Measurements from ENCODE around the gene PRELID1.

Gene PRELID1

DNA sequence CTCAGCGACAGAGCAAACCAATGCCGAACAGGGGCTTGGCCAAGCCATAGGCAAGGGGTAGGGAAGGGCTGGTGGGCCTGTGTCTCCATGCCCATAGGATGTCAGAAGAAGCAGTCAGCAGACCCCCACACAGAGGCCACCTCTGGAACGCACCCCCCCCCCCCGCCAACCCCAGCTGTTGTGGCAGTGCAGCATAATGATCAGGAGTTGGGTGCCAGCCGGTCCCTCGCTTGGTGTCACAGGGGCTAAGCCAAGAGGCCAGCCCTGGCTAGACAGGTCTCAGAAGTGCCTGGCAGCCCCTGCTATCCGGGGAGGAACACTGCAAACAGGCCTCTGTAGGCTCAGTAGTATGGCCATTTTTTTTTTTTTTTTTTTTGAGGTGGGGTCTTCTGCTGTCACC, 11.8 kb downstream of the PRELID1 start:
- Histone ChIP-seq H2AK5ac (ENCODE audit: low read depth, low read length) (peak overlapping the region; percentile 87), H3K36me3 (replicated peaks in 1 of 2; ENCODE audit: control insufficient read depth in 2 of 2, insufficient read depth in 2 of 2, low read length in 2 of 2) (peaks cover 0 to 2% of the 10 kb centered on the region in 2 donors), H3K9me3 (replicated peaks in 1 of 2; ENCODE audit: control insufficient read depth in 2 of 2, insufficient read depth in 1 of 2, low read depth in 1 of 2, low read length in 2 of 2) (peaks cover 0 to 9% of the 10 kb centered on the region in 2 donors), H3K23ac (ENCODE audit: low read depth, low read length, poor library complexity) (peak overlapping the region; percentile 35), H3K4me1 (ENCODE audit: control insufficient read depth in 2 of 2, insufficient read depth in 1 of 2, low read depth in 1 of 2, low read length in 2 of 2) (peaks cover 11 to 12% of the 10 kb centered on the region in 2 donors), H3K18ac (ENCODE audit: low read length) (peak overlapping the region; percentile 19), H3K9ac (ENCODE audit: low read depth, low read length, poor library complexity) (peak overlapping the region; percentile 55), H2BK5ac (ENCODE audit: low read length) (no peak overlapping the region), H2BK15ac (ENCODE audit: low read length) (no peak overlapping the region), H4K91ac (ENCODE audit: low read depth, low read length, poor library complexity) (no peak overlapping the region), H3K4me2 (ENCODE audit: insufficient read depth, low read length, poor library complexity, severe bottlenecking) (no peak overlapping the region), H4K8ac (ENCODE audit: low read depth, low read length) (no peak overlapping the region), H3K27ac (replicated peaks; ENCODE audit: low read length) (no peak overlapping the region), H3K4me3 (ENCODE audit: low read length in 2 of 2) (no peak overlapping the region), H3K4ac (ENCODE audit: low read length) (no peak overlapping the region), H3K14ac (ENCODE audit: low read length) (no peak overlapping the region), H2AFZ (ENCODE audit: low read length) (no peak overlapping the region), H2BK12ac (ENCODE audit: low read length) (no peak overlapping the region), H2BK120ac (ENCODE audit: low read depth, low read length) (no peak overlapping the region), H3K79me1 (ENCODE audit: low read depth, low read length) (peaks cover 2% of the 10 kb centered on the region), H3K27me3 (ENCODE audit: control insufficient read depth in 3 of 3, insufficient read depth in 3 of 3, low read depth in 1 of 3, low read length in 3 of 3) (peaks cover 0 to 1% (median 0%) of the 10 kb centered on the region in 3 experiments)
- WGBS, 2 donors (ENCODE audit: extremely low coverage in 2 of 2, insufficient read length in 2 of 2, insufficient replicate concordance in 1 of 2) = no CpG with 5 or more reads among the region's 7 CpGs
- DNase-seq (ENCODE audit: low spot score) = no peak

GRCh38 chr5:177316005-177316404, 12.4 kb downstream of the PRELID1 start:
- no peak overlapping the region for H2AFZ ChIP-seq (ENCODE audit: low read length)
- no peak overlapping the region for H2BK120ac ChIP-seq (ENCODE audit: low read depth, low read length)
- H3K9ac ChIP-seq (ENCODE audit: low read depth, low read length, poor library complexity) = no peak overlapping the region
- H3K79me1 ChIP-seq (ENCODE audit: low read depth, low read length) = no peaks in the 10 kb centered on the region
- H3K4me3 ChIP-seq (ENCODE audit: low read length in 2 of 2) = no peak overlapping the region
- H2BK5ac ChIP-seq (ENCODE audit: low read length) = no peak overlapping the region
- H3K4ac ChIP-seq (ENCODE audit: low read length) = no peak overlapping the region
- no peak overlapping the region for H2BK15ac ChIP-seq (ENCODE audit: low read length)
- no peak for DNase-seq (ENCODE audit: low spot score)
- no peak overlapping the region for H2BK12ac ChIP-seq (ENCODE audit: low read length)
- no peak overlapping the region for H3K23ac ChIP-seq (ENCODE audit: low read depth, low read length, poor library complexity)
- H3K27me3 ChIP-seq (ENCODE audit: control insufficient read depth in 3 of 3, insufficient read depth in 3 of 3, low read depth in 1 of 3, low read length in 3 of 3) = no peaks in the 10 kb centered on the region
- H3K4me1 ChIP-seq (ENCODE audit: control insufficient read depth in 2 of 2, insufficient read depth in 1 of 2, low read depth in 1 of 2, low read length in 2 of 2) = peaks cover 6% of the 10 kb centered on the region in 2 donors
- H3K14ac ChIP-seq (ENCODE audit: low read length) = no peak overlapping the region
- no peak overlapping the region for H3K18ac ChIP-seq (ENCODE audit: low read length)
- H4K91ac ChIP-seq (ENCODE audit: low read depth, low read length, poor library complexity) = no peak overlapping the region
- no peak overlapping the region for H3K4me2 ChIP-seq (ENCODE audit: insufficient read depth, low read length, poor library complexity, severe bottlenecking)
- WGBS, 2 donors (ENCODE audit: extremely low coverage in 2 of 2, insufficient read length in 2 of 2, insufficient replicate concordance in 1 of 2) = no CpG with 5 or more reads among the region's 3 CpGs
- H2AK5ac ChIP-seq (ENCODE audit: low read depth, low read length) = no peak overlapping the region
- H3K9me3 ChIP-seq (replicated peaks in 1 of 2; ENCODE audit: control insufficient read depth in 2 of 2, insufficient read depth in 1 of 2, low read depth in 1 of 2, low read length in 2 of 2) = peaks cover 0 to 9% of the 10 kb centered on the region in 2 donors
- no peak overlapping the region for H3K27ac ChIP-seq (replicated peaks; ENCODE audit: low read length)
- peaks cover 0 to 2% of the 10 kb centered on the region in 2 donors for H3K36me3 ChIP-seq (replicated peaks in 1 of 2; ENCODE audit: control insufficient read depth in 2 of 2, insufficient read depth in 2 of 2, low read length in 2 of 2)
- H4K8ac ChIP-seq (ENCODE audit: low read depth, low read length) = no peak overlapping the region

DNA sequence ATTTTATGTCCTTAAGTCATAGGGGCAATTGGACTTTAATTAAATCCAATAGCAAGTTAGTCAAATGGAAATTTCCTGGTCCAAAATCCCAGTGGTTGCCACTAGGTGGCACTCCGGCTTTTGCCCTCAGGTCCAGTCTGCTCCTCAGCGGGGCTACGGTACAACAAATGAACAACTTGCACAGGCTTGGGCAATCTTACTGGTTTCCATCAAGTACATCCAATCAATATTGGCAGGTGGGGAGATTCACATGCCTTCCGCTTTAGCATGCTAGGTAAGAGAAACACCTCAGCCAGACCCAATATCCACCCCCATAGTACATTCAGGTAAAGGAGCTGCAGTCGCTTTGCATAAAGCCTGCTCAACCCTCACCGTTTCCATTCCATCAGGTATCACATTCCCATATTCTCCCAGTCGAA, 14.4 kb downstream of the PRELID1 start:
- no peak overlapping the region for H2BK120ac ChIP-seq (ENCODE audit: low read depth, low read length)
- no peak overlapping the region for H3K4me3 ChIP-seq (ENCODE audit: low read length in 2 of 2)
- H2BK12ac ChIP-seq (ENCODE audit: low read length) = no peak overlapping the region
- H3K4me1 ChIP-seq (ENCODE audit: control insufficient read depth in 2 of 2, insufficient read depth in 1 of 2, low read depth in 1 of 2, low read length in 2 of 2) = peaks cover under 1 to 1% of the 10 kb centered on the region in 2 donors
- H4K8ac ChIP-seq (ENCODE audit: low read depth, low read length) = no peak overlapping the region
- no peak overlapping the region for H2BK5ac ChIP-seq (ENCODE audit: low read length)
- H3K18ac ChIP-seq (ENCODE audit: low read length) = no peak overlapping the region
- DNase-seq (ENCODE audit: low spot score) = peak; percentile 55
- H3K27ac ChIP-seq (replicated peaks; ENCODE audit: low read length) = no peak overlapping the region
- WGBS, 2 donors (ENCODE audit: extremely low coverage in 2 of 2, insufficient read length in 2 of 2, insufficient replicate concordance in 1 of 2) = no CpG with 5 or more reads among the region's 7 CpGs
- no peak overlapping the region for H2AK5ac ChIP-seq (ENCODE audit: low read depth, low read length)
- H4K91ac ChIP-seq (ENCODE audit: low read depth, low read length, poor library complexity) = no peak overlapping the region
- no peak overlapping the region for H3K14ac ChIP-seq (ENCODE audit: low read length)
- H3K4me2 ChIP-seq (ENCODE audit: insufficient read depth, low read length, poor library complexity, severe bottlenecking) = no peak overlapping the region
- H3K27me3 ChIP-seq (ENCODE audit: control insufficient read depth in 3 of 3, insufficient read depth in 3 of 3, low read depth in 1 of 3, low read length in 3 of 3) = no peaks in the 10 kb centered on the region
- no peak overlapping the region for H3K4ac ChIP-seq (ENCODE audit: low read length)
- no peaks in the 10 kb centered on the region for H3K79me1 ChIP-seq (ENCODE audit: low read depth, low read length)
- peaks cover 0 to 9% of the 10 kb centered on the region in 2 donors for H3K9me3 ChIP-seq (replicated peaks in 1 of 2; ENCODE audit: control insufficient read depth in 2 of 2, insufficient read depth in 1 of 2, low read depth in 1 of 2, low read length in 2 of 2)
- H2AFZ ChIP-seq (ENCODE audit: low read length) = no peak overlapping the region
- H3K9ac ChIP-seq (ENCODE audit: low read depth, low read length, poor library complexity) = no peak overlapping the region
- H2BK15ac ChIP-seq (ENCODE audit: low read length) = no peak overlapping the region
- H3K23ac ChIP-seq (ENCODE audit: low read depth, low read length, poor library complexity) = no peak overlapping the region
- peaks cover 0 to 2% of the 10 kb centered on the region in 2 donors for H3K36me3 ChIP-seq (replicated peaks in 1 of 2; ENCODE audit: control insufficient read depth in 2 of 2, insufficient read depth in 2 of 2, low read length in 2 of 2)

GRCh38 chr5:177319913-177320588, 16.5 kb downstream of the PRELID1 start:
- Histone ChIP-seq H3K4me3 (ENCODE audit: low read length in 2 of 2) (no peak overlapping the region), H3K36me3 (replicated peaks in 1 of 2; ENCODE audit: control insufficient read depth in 2 of 2, insufficient read depth in 2 of 2, low read length in 2 of 2) (peaks cover 0 to 2% of the 10 kb centered on the region in 2 donors), H3K9ac (ENCODE audit: low read depth, low read length, poor library complexity) (no peak overlapping the region), H3K18ac (ENCODE audit: low read length) (no peak overlapping the region), H3K4me1 (ENCODE audit: control insufficient read depth in 2 of 2, insufficient read depth in 1 of 2, low read depth in 1 of 2, low read length in 2 of 2) (no peaks in the 10 kb centered on the region), H3K27ac (replicated peaks; ENCODE audit: low read length) (no peak overlapping the region), H3K14ac (ENCODE audit: low read length) (no peak overlapping the region), H3K23ac (ENCODE audit: low read depth, low read length, poor library complexity) (no peak overlapping the region), H3K9me3 (replicated peaks in 1 of 2; ENCODE audit: control insufficient read depth in 2 of 2, insufficient read depth in 1 of 2, low read depth in 1 of 2, low read length in 2 of 2) (peaks cover 0 to 9% of the 10 kb centered on the region in 2 donors), H2BK120ac (ENCODE audit: low read depth, low read length) (no peak overlapping the region), H3K4me2 (ENCODE audit: insufficient read depth, low read length, poor library complexity, severe bottlenecking) (no peak overlapping the region), H2BK12ac (ENCODE audit: low read length) (no peak overlapping the region), H4K91ac (ENCODE audit: low read depth, low read length, poor library complexity) (no peak overlapping the region), H2AK5ac (ENCODE audit: low read depth, low read length) (no peak overlapping the region), H3K4ac (ENCODE audit: low read length) (no peak overlapping the region), H4K8ac (ENCODE audit: low read depth, low read length) (no peak overlapping the region), H2AFZ (ENCODE audit: low read length) (no peak overlapping the region), H2BK15ac (ENCODE audit: low read length) (no peak overlapping the region), H2BK5ac (ENCODE audit: low read length) (peak overlapping the region; percentile 61), H3K79me1 (ENCODE audit: low read depth, low read length) (no peaks in the 10 kb centered on the region), H3K27me3 (ENCODE audit: control insufficient read depth in 3 of 3, insufficient read depth in 3 of 3, low read depth in 1 of 3, low read length in 3 of 3) (no peaks in the 10 kb centered on the region)
- DNase-seq (ENCODE audit: low spot score) = no peak
- WGBS, 2 donors (ENCODE audit: extremely low coverage in 2 of 2, insufficient read length in 2 of 2, insufficient replicate concordance in 1 of 2) = no CpG with 5 or more reads among the region's 14 CpGs

Measured in neuronal stem cell (in vitro differentiated cells).